ENCODE data around the gene THAP3.

THAP3 gene

DNA sequence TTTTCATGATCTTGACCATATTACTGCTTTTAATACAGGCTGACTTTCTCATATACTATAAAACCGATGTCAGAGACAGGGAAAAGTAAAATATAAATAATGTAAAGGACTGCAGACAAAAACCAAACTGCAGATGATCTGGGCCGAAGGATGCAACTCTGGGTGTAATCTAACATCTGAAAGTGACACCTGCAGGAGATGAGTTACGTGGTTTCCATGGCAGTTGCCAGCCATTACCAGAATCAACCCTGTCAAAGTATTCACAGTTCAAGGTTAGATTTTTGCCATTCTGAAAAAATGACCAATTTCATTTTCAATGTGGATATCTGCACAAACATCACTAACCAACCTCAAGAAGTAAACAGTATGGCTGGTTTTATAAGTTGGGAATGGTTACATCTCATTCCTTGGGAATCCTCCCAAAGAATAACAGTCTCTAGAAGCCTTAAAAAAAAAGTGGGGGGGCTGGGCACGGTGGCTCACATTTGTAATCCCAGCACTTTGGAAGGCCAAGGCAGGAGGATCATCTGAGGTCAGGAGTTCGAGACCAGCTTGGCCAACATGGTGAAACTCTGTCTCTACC lies 49.2 kb downstream of the THAP3 start:
- DNase-seq (ENCODE audit: low spot score): no peak

DNA sequence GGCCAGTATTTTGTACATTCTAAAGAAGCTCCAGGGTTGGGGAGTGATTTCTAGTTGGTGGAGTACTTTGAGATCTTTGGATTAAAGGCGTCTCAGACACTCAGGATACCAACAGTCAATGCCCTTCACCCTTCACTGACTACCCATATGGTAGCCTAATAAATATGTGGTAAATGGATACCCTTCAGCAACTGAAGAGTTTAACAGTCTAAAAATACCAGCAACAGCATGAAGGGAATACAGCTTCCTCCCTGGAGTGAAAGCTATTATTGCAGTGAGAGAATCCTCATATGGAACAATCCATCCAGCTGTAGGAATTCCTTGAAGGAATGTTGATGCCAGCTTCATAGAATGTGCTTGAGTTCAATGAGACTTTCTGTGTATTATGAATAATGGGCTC lies 50.1 kb downstream of the THAP3 start:
- DNase-seq (ENCODE audit: low spot score): no peak

DNA sequence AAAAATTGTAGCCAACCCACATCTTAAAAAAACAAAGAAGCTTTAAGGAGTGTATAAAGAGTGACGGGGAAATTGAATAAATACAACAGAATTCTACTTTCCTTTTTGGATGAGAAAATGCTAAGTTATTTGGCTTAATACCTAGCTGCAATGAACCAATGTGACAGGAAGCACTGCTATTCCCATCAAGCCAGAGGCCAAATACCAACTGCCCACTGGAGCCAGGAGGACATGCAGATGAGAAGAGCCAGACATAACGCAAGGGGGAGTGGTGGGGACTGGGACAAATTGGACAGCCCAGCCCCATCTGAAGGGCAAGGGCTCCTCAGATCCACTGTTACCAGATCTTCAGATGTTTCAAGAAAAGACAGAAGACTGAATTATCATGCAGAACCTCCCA lies 51.3 kb downstream of the THAP3 start:
- no peak for DNase-seq (ENCODE audit: low spot score)
